Measurements from ENCODE around the gene IPO9.
A peak's percentile ranks its signal among the peaks of the same experiment; 100 is the strongest.

Gene IPO9

GRCh38 chr1:201885531-201886075, 56.6 kb downstream of the IPO9 start:
- no peak for TF ChIP-seq CTCF (conservative IDR thresholded peaks at IDR 0.05)
- H3K27ac ChIP-seq = no peak overlapping the region

- no peak overlapping the region for H3K27ac ChIP-seq
- no peak for TF ChIP-seq CTCF (conservative IDR thresholded peaks at IDR 0.05)
Observed at GRCh38 chr1:201886103-201886885, 57.3 kb downstream of the IPO9 start.

- no peak overlapping the region for H3K27ac ChIP-seq
- no peak for TF ChIP-seq CTCF (conservative IDR thresholded peaks at IDR 0.05)
Observed at GRCh38 chr1:201887116-201887866, 58.3 kb downstream of the IPO9 start.

GRCh38 chr1:201888282-201889089, 59.5 kb downstream of the IPO9 start, which contains the start of gene SHISA4:
Gene SHISA4, plus strand, starts transcription at chr1:201888898. Its CDS starts 97 bp downstream, at chr1:201888995.
- peak within 1 kb of the TSS; percentile 66; the same call in 1 of the 2 replicates for H3K27ac ChIP-seq
- no peak for TF ChIP-seq CTCF (conservative IDR thresholded peaks at IDR 0.05)

- TF ChIP-seq CTCF (conservative IDR thresholded peaks at IDR 0.05) = no peak
- peak overlapping the region; percentile 66; the same call in 1 of the 2 replicates for H3K27ac ChIP-seq
Observed at GRCh38 chr1:201889090-201889968, 60.4 kb downstream of the IPO9 start.

- no peak for TF ChIP-seq CTCF (conservative IDR thresholded peaks at IDR 0.05)
- no peak overlapping the region for H3K27ac ChIP-seq
Observed at GRCh38 chr1:201890223-201890622, 61.3 kb downstream of the IPO9 start.
